ENCODE results near the gene EXOSC1. TPM values are rescaled to one million over a fixed set of nuclear protein-coding genes. Genes with fewer than 3 reads are reported as not detected.

EXOSC1 gene
- total and polyA plus RNA-seq, 2 of the 13 experiments (the other 11 are each of a cell fraction or from before 2014, with no cell fraction given): 36.3 to 39.9 TPM

DNA sequence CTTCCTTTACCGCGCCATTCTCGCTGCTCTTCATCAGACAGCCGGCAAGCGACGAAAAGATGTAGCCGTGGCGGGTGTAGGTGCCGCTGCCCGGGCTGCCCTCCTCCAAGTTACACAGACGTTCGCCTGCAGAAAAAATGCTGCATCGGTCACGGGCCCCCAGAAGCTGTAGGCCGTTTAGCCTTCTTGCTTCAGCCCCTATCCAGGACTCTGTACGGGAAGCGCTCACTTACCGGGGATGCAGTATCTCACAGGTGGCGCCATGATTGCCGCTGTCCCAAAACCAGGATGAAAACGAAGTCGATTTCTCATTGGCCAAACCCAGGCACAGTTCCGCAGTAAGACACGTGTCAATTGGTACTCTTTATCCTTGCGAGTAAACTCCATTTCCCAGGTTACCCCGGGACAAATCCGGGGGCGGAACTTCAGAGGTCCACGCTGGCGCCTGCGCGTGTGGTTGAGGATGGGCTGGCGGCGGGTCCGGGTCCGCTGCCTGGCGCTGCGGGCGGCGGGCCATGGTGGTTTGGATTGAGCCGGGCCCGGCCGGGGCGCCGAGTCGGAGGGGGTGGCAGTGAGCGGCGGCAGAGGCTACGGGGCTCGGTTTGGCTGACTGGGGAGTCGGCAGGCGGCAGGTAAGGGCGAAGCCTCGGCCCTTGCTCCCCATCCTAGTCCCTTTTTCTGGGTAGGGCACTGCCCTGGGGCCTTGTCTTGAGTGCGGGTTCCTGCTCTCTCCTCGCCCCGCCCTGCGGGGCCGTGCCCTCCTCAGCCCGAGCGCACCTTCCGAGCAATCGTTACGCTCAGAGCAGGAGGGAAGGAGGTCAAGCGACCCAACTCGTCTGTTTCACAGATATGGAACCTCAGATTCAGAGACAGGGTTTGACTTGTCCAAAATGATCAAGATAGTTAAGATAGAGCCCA, at the start of gene EXOSC1, which contains the start of gene ZDHHC16 (continued):
- TF ChIP-seq, protein P1, sequence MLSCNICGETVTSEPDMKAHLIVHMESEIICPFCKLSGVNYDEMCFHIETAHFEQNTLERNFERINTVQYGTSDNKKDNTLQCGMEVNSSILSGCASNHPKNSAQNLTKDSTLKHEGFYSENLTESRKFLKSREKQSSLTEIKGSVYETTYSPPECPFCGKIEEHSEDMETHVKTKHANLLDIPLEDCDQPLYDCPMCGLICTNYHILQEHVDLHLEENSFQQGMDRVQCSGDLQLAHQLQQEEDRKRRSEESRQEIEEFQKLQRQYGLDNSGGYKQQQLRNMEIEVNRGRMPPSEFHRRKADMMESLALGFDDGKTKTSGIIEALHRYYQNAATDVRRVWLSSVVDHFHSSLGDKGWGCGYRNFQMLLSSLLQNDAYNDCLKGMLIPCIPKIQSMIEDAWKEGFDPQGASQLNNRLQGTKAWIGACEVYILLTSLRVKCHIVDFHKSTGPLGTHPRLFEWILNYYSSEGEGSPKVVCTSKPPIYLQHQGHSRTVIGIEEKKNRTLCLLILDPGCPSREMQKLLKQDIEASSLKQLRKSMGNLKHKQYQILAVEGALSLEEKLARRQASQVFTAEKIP (CRISPR knock-in tag; IDR thresholded peaks at IDR 0.05; ENCODE audit: borderline replicate concordance): no peak
- TF ChIP-seq, protein P2, sequence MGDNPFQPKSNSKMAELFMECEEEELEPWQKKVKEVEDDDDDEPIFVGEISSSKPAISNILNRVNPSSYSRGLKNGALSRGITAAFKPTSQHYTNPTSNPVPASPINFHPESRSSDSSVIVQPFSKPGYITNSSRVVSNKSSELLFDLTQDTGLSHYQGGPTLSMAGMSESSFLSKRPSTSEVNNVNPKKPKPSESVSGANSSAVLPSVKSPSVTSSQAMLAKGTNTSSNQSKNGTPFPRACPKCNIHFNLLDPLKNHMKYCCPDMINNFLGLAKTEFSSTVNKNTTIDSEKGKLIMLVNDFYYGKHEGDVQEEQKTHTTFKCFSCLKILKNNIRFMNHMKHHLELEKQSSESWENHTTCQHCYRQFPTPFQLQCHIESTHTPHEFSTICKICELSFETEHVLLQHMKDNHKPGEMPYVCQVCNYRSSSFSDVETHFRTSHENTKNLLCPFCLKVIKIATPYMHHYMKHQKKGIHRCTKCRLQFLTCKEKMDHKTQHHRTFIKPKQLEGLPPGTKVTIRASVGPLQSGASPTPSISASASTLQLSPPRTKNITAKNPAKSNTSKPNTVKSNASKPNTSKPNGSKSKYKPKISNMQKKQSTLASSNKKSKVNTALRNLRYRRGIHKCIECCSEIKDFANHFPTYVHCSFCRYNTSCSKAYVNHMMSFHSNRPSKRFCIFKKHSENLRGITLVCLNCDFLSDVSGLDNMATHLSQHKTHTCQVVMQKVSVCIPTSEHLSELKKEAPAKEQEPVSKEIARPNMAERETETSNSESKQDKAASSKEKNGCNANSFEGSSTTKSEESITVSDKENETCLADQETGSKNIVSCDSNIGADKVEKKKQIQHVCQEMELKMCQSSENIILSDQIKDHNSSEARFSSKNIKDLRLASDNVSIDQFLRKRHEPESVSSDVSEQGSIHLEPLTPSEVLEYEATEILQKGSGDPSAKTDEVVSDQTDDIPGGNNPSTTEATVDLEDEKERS (CRISPR knock-in tag; IDR thresholded peaks at IDR 0.05): no peak
- TF ChIP-seq ZNF788 (CRISPR knock-in tag; IDR thresholded peaks at IDR 0.05; ENCODE audit: borderline replicate concordance) (0 out of 2 replicates have a peak, but pooled peaks have one; percentile 16), U2AF1 (optimal IDR thresholded peaks at IDR 0.05; ENCODE audit: low read depth, low read length) (no peak), KMT2A (CRISPR knock-in tag; IDR thresholded peaks at IDR 0.05) (peak; percentile 85), CC2D1A (CRISPR knock-in tag; IDR thresholded peaks at IDR 0.05) (no peak), ZNF432 (CRISPR knock-in tag; IDR thresholded peaks at IDR 0.05; ENCODE audit: borderline replicate concordance) (no peak), ATF7 (IDR thresholded peaks at IDR 0.05) (no peak), ATF7 (CRISPR knock-in tag; IDR thresholded peaks at IDR 0.05) (no peak), HOXA9 (CRISPR knock-in tag; IDR thresholded peaks at IDR 0.05; ENCODE audit: borderline replicate concordance) (no peak), ZNF713 (CRISPR knock-in tag; IDR thresholded peaks at IDR 0.05) (no peak), ZNF557 (CRISPR knock-in tag; IDR thresholded peaks at IDR 0.05) (no peak), ZNF850 (CRISPR knock-in tag; conservative IDR thresholded peaks at IDR 0.05) (no peak), EEA1 (CRISPR knock-in tag; IDR thresholded peaks at IDR 0.05; ENCODE audit: borderline replicate concordance) (no peak), PRPF4 (IDR thresholded peaks at IDR 0.05; ENCODE audit: low read depth, low read length, poor library complexity, severe bottlenecking) (no peak), ATAD3A (CRISPR knock-in tag; IDR thresholded peaks at IDR 0.05) (no peak), NCOA5 (CRISPR knock-in tag; IDR thresholded peaks at IDR 0.05) (no peak)
- TF ChIP-seq, protein P3, sequence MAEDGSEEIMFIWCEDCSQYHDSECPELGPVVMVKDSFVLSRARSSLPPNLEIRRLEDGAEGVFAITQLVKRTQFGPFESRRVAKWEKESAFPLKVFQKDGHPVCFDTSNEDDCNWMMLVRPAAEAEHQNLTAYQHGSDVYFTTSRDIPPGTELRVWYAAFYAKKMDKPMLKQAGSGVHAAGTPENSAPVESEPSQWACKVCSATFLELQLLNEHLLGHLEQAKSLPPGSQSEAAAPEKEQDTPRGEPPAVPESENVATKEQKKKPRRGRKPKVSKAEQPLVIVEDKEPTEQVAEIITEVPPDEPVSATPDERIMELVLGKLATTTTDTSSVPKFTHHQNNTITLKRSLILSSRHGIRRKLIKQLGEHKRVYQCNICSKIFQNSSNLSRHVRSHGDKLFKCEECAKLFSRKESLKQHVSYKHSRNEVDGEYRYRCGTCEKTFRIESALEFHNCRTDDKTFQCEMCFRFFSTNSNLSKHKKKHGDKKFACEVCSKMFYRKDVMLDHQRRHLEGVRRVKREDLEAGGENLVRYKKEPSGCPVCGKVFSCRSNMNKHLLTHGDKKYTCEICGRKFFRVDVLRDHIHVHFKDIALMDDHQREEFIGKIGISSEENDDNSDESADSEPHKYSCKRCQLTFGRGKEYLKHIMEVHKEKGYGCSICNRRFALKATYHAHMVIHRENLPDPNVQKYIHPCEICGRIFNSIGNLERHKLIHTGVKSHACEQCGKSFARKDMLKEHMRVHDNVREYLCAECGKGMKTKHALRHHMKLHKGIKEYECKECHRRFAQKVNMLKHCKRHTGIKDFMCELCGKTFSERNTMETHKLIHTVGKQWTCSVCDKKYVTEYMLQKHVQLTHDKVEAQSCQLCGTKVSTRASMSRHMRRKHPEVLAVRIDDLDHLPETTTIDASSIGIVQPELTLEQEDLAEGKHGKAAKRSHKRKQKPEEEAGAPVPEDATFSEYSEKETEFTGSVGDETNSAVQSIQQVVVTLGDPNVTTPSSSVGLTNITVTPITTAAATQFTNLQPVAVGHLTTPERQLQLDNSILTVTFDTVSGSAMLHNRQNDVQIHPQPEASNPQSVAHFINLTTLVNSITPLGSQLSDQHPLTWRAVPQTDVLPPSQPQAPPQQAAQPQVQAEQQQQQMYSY (CRISPR knock-in tag; IDR thresholded peaks at IDR 0.05): no peak
- TF ChIP-seq, protein P4, sequence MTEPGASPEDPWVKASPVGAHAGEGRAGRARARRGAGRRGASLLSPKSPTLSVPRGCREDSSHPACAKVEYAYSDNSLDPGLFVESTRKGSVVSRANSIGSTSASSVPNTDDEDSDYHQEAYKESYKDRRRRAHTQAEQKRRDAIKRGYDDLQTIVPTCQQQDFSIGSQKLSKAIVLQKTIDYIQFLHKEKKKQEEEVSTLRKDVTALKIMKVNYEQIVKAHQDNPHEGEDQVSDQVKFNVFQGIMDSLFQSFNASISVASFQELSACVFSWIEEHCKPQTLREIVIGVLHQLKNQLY (CRISPR knock-in tag; IDR thresholded peaks at IDR 0.05): peak; percentile 64; the same call in 1 of the 2 replicates
- TF ChIP-seq, protein P5, sequence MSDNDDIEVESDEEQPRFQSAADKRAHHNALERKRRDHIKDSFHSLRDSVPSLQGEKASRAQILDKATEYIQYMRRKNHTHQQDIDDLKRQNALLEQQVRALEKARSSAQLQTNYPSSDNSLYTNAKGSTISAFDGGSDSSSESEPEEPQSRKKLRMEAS (IDR thresholded peaks at IDR 0.05): peak; percentile 76

All from HepG2 (cell line).